Activated T-helper 9 cell treated with anti-CD3 and anti-CD28 coated beads, Interleukin-2, amount 50 U/mL, for 16 hours (primary cell): Measurements from ENCODE around the gene PCDHB7.
"Not testable (repeated sequence)": the region's sequence is repeated elsewhere in the genome, so short reads cannot be mapped to it uniquely, and the experiment has no call there.

Experiments
- DNase-seq: peaks from one replicate; pipeline ENCODE4 v3.0.0-alpha.2; 2020; ENCODE audit warnings: low read depth

PCDHB7 gene

GRCh38 chr5:141224844-141225243 lies 52.4 kb downstream of the PCDHB7 start:
- not testable (repeated sequence) for DNase-seq

GRCh38 chr5:141225421-141225820 lies 53.0 kb downstream of the PCDHB7 start:
- DNase-seq, result not testable (repeated sequence)
